ENCODE measurements around the gene COG1.

GRCh38 chr17:73192894-73193701 lies at the start of gene COG1:
- TF ChIP-seq, protein P1, sequence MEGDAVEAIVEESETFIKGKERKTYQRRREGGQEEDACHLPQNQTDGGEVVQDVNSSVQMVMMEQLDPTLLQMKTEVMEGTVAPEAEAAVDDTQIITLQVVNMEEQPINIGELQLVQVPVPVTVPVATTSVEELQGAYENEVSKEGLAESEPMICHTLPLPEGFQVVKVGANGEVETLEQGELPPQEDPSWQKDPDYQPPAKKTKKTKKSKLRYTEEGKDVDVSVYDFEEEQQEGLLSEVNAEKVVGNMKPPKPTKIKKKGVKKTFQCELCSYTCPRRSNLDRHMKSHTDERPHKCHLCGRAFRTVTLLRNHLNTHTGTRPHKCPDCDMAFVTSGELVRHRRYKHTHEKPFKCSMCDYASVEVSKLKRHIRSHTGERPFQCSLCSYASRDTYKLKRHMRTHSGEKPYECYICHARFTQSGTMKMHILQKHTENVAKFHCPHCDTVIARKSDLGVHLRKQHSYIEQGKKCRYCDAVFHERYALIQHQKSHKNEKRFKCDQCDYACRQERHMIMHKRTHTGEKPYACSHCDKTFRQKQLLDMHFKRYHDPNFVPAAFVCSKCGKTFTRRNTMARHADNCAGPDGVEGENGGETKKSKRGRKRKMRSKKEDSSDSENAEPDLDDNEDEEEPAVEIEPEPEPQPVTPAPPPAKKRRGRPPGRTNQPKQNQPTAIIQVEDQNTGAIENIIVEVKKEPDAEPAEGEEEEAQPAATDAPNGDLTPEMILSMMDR (IDR thresholded peaks at IDR 0.05) = no peak
- TF ChIP-seq ZFX (IDR thresholded peaks at IDR 0.05; ENCODE audit: borderline replicate concordance) = no peak

Measured in 22Rv1 (cell line).